Diencephalon (tissue), 1 donor: ENCODE data around the gene ASIC5. TPM values are rescaled to one million over a fixed set of nuclear protein-coding genes. Genes with fewer than 3 reads are reported as not detected.

ENCODE experiments used
- total RNA-seq: library from RNA; depleted of rRNA; stranded (reverse); fragments of >200 nt; gene quantifications from one replicate; pipeline ENCODE4 v1.2.3, GENCODE V29; 2014

ASIC5 gene, protein sequence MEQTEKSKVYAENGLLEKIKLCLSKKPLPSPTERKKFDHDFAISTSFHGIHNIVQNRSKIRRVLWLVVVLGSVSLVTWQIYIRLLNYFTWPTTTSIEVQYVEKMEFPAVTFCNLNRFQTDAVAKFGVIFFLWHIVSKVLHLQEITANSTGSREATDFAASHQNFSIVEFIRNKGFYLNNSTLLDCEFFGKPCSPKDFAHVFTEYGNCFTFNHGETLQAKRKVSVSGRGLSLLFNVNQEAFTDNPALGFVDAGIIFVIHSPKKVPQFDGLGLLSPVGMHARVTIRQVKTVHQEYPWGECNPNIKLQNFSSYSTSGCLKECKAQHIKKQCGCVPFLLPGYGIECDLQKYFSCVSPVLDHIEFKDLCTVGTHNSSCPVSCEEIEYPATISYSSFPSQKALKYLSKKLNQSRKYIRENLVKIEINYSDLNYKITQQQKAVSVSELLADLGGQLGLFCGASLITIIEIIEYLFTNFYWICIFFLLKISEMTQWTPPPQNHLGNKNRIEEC
- total RNA-seq, result not detected

DNA sequence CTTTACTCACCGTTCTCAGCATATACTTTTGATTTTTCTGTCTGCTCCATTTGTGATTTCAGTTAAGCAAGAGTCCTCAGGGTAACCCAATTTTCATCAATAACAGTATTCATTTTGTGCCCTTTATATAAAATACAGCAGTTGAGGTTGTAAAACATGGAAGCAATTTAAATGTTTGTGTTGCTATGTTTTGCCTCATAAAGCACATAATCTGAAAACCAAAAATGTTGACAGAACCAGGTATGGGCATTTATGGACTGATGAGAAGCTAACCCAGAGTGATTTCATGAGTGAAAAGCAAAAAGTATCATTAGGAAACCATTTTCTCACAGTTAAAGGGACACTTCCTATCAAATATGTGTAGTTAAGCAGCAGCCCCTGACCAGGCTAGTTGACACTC, at the start of gene ASIC5:
Gene ASIC5, minus strand, starts transcription at position 101 of the 400 bp plus-strand sequence. Its CDS starts 51 bp downstream, at position 50.

GRCh38 chr4:155903453-155903852, 37.4 kb upstream of the ASIC5 start, which contains the start of gene TDO2:
TSS of gene TDO2 (plus strand) at chr4:155903696. CDS start at chr4:155903759, 63 bp downstream.

Other genes with a start within 250 kb of the ASIC5 start
- gene GUCY1A1, start 199.4 kb downstream of the ASIC5 start, total RNA-seq, result 264 TPM
- gene GUCY1B1, start 107.3 kb downstream of the ASIC5 start, total RNA-seq, result 115 TPM
- gene TDO2, start 37.4 kb upstream of the ASIC5 start, total RNA-seq, result 0.92 TPM
- 9.9 TPM for gene CTSO, start 87.6 kb upstream of the ASIC5 start, total RNA-seq